Ramos (cell line): Measurements from ENCODE around the gene TTC39B.

Experiments used
- in situ Hi-C: fragments of 300-500 bp; cut with MboI; formaldehyde crosslinking; loops from one replicate; pipeline ENCODE4 v1.14.3; 2022; ENCODE audit warnings: low sequenced_read_pairs; ENCODE audit not compliant: unreplicated experiment

TTC39B gene

GRCh38 chr9:15189481-15189880 is 117.5 kb downstream of the TTC39B start:
- in situ Hi-C loops = no loop called here

GRCh38 chr9:15187589-15187988 is 119.4 kb downstream of the TTC39B start:
- in situ Hi-C loops = no loop called here

- in situ Hi-C loops = no loop called here
These were observed 124.3 kb downstream of the TTC39B start for GRCh38 chr9:15182730-15183129.

GRCh38 chr9:15182101-15182551 is 124.9 kb downstream of the TTC39B start:
- in situ Hi-C loops = no loop called here

- in situ Hi-C loops = no loop called here
These were observed 126.9 kb downstream of the TTC39B start for GRCh38 chr9:15180124-15180523.

GRCh38 chr9:15178631-15179030 is 128.4 kb downstream of the TTC39B start:
- in situ Hi-C loops = no loop called here

- in situ Hi-C loops = no loop called here
These were observed 130.2 kb downstream of the TTC39B start for GRCh38 chr9:15176836-15177235.

- in situ Hi-C loops = no loop called here
These were observed 143.1 kb downstream of the TTC39B start for GRCh38 chr9:15163931-15164330.

GRCh38 chr9:15161753-15162152 is 145.3 kb downstream of the TTC39B start:
- in situ Hi-C loops = no loop called here

- in situ Hi-C loops = no loop called here
These were observed 146.3 kb downstream of the TTC39B start for GRCh38 chr9:15160673-15161072.

- in situ Hi-C loops = no loop called here
These were observed 149.0 kb downstream of the TTC39B start for GRCh38 chr9:15158064-15158463.

GRCh38 chr9:15157381-15157780 is 149.6 kb downstream of the TTC39B start:
- in situ Hi-C loops = no loop called here

- in situ Hi-C loops = no loop called here
These were observed 150.8 kb downstream of the TTC39B start for GRCh38 chr9:15156241-15156640.

- in situ Hi-C loops = no loop called here
These were observed 151.2 kb downstream of the TTC39B start for GRCh38 chr9:15155826-15156225.

GRCh38 chr9:15155323-15155722 is 151.7 kb downstream of the TTC39B start:
- in situ Hi-C loops = no loop called here

GRCh38 chr9:15154677-15155076 is 152.3 kb downstream of the TTC39B start:
- in situ Hi-C loops = no loop called here

GRCh38 chr9:15153961-15154360 is 153.1 kb downstream of the TTC39B start:
- in situ Hi-C loops = no loop called here

- in situ Hi-C loops = no loop called here
These were observed 156.1 kb downstream of the TTC39B start for GRCh38 chr9:15150939-15151338.

GRCh38 chr9:15149450-15149849 is 157.6 kb downstream of the TTC39B start:
- in situ Hi-C loops = no loop called here

- in situ Hi-C loops = no loop called here
These were observed 160.7 kb downstream of the TTC39B start for GRCh38 chr9:15146268-15146700.

GRCh38 chr9:15144622-15145061 is 162.4 kb downstream of the TTC39B start:
- in situ Hi-C loops = no loop called here

- in situ Hi-C loops = no loop called here
These were observed 164.0 kb downstream of the TTC39B start for GRCh38 chr9:15142878-15143534.
